ENCODE measurements around the gene MYO18A.

DNA sequence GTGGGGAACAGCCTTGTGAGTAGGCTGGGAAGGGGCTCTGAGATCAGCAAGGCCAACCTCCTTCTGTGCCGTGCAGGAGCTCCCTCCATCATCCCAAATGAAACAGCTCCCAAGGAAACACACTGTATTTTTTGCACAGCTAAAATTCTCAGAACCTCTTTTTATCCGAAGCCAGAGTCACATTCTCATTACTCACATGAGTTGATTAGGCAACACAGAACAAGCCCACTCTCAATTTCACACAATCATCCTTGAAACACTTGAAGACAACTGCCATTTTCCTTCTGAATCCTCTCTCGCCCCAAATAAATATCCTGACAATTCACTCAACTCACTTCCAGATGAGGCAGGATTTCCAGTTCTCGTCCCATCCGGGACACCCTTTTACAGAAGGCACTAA, 66.1 kb downstream of the MYO18A start:
- TF ChIP-seq POLR2A (IDR thresholded peaks at IDR 0.05; ENCODE audit: borderline replicate concordance, extremely low read depth, insufficient read depth, insufficient read length) (no peak), SIN3A (IDR thresholded peaks at IDR 0.05; ENCODE audit: low read depth) (no peak), YY1 (IDR thresholded peaks at IDR 0.05; ENCODE audit: extremely low read depth, insufficient replicate concordance, low read depth, low read length) (no peak), MAX (IDR thresholded peaks at IDR 0.05) (no peak), EGR1 (IDR thresholded peaks at IDR 0.05; ENCODE audit: low read depth) (no peak), ZNF274 (IDR thresholded peaks at IDR 0.05; ENCODE audit: low read depth, low read length) (no peak)
- TF ChIP-seq, protein P1, sequence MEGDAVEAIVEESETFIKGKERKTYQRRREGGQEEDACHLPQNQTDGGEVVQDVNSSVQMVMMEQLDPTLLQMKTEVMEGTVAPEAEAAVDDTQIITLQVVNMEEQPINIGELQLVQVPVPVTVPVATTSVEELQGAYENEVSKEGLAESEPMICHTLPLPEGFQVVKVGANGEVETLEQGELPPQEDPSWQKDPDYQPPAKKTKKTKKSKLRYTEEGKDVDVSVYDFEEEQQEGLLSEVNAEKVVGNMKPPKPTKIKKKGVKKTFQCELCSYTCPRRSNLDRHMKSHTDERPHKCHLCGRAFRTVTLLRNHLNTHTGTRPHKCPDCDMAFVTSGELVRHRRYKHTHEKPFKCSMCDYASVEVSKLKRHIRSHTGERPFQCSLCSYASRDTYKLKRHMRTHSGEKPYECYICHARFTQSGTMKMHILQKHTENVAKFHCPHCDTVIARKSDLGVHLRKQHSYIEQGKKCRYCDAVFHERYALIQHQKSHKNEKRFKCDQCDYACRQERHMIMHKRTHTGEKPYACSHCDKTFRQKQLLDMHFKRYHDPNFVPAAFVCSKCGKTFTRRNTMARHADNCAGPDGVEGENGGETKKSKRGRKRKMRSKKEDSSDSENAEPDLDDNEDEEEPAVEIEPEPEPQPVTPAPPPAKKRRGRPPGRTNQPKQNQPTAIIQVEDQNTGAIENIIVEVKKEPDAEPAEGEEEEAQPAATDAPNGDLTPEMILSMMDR (IDR thresholded peaks at IDR 0.05 in 2 of 3, conservative IDR thresholded peaks at IDR 0.05 in 1 of 3; ENCODE audit: borderline replicate concordance in 1 of 3, insufficient read depth in 1 of 3, low read depth in 2 of 3, low read length in 2 of 3), result no peak
- TF ChIP-seq, protein P2, sequence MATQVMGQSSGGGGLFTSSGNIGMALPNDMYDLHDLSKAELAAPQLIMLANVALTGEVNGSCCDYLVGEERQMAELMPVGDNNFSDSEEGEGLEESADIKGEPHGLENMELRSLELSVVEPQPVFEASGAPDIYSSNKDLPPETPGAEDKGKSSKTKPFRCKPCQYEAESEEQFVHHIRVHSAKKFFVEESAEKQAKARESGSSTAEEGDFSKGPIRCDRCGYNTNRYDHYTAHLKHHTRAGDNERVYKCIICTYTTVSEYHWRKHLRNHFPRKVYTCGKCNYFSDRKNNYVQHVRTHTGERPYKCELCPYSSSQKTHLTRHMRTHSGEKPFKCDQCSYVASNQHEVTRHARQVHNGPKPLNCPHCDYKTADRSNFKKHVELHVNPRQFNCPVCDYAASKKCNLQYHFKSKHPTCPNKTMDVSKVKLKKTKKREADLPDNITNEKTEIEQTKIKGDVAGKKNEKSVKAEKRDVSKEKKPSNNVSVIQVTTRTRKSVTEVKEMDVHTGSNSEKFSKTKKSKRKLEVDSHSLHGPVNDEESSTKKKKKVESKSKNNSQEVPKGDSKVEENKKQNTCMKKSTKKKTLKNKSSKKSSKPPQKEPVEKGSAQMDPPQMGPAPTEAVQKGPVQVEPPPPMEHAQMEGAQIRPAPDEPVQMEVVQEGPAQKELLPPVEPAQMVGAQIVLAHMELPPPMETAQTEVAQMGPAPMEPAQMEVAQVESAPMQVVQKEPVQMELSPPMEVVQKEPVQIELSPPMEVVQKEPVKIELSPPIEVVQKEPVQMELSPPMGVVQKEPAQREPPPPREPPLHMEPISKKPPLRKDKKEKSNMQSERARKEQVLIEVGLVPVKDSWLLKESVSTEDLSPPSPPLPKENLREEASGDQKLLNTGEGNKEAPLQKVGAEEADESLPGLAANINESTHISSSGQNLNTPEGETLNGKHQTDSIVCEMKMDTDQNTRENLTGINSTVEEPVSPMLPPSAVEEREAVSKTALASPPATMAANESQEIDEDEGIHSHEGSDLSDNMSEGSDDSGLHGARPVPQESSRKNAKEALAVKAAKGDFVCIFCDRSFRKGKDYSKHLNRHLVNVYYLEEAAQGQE (IDR thresholded peaks at IDR 0.05; ENCODE audit: low read depth), result no peak
- TF ChIP-seq, protein P3, sequence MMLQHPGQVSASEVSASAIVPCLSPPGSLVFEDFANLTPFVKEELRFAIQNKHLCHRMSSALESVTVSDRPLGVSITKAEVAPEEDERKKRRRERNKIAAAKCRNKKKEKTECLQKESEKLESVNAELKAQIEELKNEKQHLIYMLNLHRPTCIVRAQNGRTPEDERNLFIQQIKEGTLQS (IDR thresholded peaks at IDR 0.05), result no peak

All from HCT116 (cell line).